HepG2 (cell line): ENCODE results near the gene USP11. TPM values are rescaled to one million over a fixed set of nuclear protein-coding genes. Genes with fewer than 3 reads are reported as not detected.
A peak's percentile ranks its signal among the peaks of the same experiment; 100 is the strongest.

Experiments used
- ARNT2 ChIP-seq: sonication (generic); formaldehyde crosslinking; IDR thresholded peaks from 2 replicates; pipeline ENCODE4 v1.8.0; 2022; ENCODE audit warnings: mild to moderate bottlenecking, low read depth, missing genetic modification reagents, moderate library complexity
- ATF1 ChIP-seq: IDR thresholded peaks from 2 replicates; pipeline ENCODE4 v1.6.1; 2016; ENCODE audit warnings: mild to moderate bottlenecking, control low read depth
- ETV6 ChIP-seq: sonication (generic); formaldehyde crosslinking; conservative IDR thresholded peaks from 2 replicates; pipeline ENCODE4 v1.4.0; 2020; ENCODE audit warnings: missing genetic modification reagents
- KAT8 ChIP-seq: IDR thresholded peaks from 2 replicates; pipeline ENCODE4 v1.6.1; 2016; ENCODE audit warnings: missing genetic modification reagents, missing compliant biosample characterization
- NFYC ChIP-seq: IDR thresholded peaks from 2 replicates; pipeline ENCODE4 v1.6.1; 2016; ENCODE audit warnings: missing genetic modification reagents, missing compliant biosample characterization
- THAP11 ChIP-seq: IDR thresholded peaks from 2 replicates; pipeline ENCODE4 v1.6.1; 2016; ENCODE audit warnings: missing biosample characterization, missing genetic modification reagents
- TOE1 ChIP-seq: sonication (generic); formaldehyde crosslinking; IDR thresholded peaks from 2 replicates; pipeline ENCODE4 v1.4.0; 2020; ENCODE audit warnings: mild to moderate bottlenecking, missing genetic modification reagents
- ZNF138 ChIP-seq: sonication (generic); formaldehyde crosslinking; IDR thresholded peaks from 2 replicates; pipeline ENCODE4 v1.5.0; 2020; ENCODE audit warnings: mild to moderate bottlenecking, low read depth, missing genetic modification reagents
- ZNF317 ChIP-seq: sonication (generic); formaldehyde crosslinking; IDR thresholded peaks from 2 replicates; pipeline ENCODE4 v1.5.0; 2020; ENCODE audit warnings: mild to moderate bottlenecking, missing genetic modification reagents
- ZNF549 ChIP-seq: sonication (generic); formaldehyde crosslinking; IDR thresholded peaks from 2 replicates; pipeline ENCODE4 v1.5.0; 2020; ENCODE audit warnings: missing genetic modification reagents
- ZNF556 ChIP-seq: sonication (generic); formaldehyde crosslinking; IDR thresholded peaks from 2 replicates; pipeline ENCODE4 v1.4.0; 2020; ENCODE audit warnings: mild to moderate bottlenecking, missing genetic modification reagents, borderline replicate concordance
- ZNF605 ChIP-seq: sonication (generic); formaldehyde crosslinking; IDR thresholded peaks from 2 replicates; pipeline ENCODE4 v1.8.0; 2022; ENCODE audit warnings: mild to moderate bottlenecking, missing genetic modification reagents
- ZNF703 ChIP-seq: sonication (generic); formaldehyde crosslinking; IDR thresholded peaks from 2 replicates; pipeline ENCODE4 v1.5.1; 2020; ENCODE audit warnings: missing genetic modification reagents, mild to moderate bottlenecking, moderate library complexity, borderline replicate concordance
- ZNF850 ChIP-seq: sonication (generic); formaldehyde crosslinking; conservative IDR thresholded peaks from 2 replicates; pipeline ENCODE4 v1.9.0; 2021; ENCODE audit warnings: mild to moderate bottlenecking, missing genetic modification reagents
- polyA plus RNA-seq, 8 experiments: library from polyadenylated mRNA; depleted of rRNA in 3 of 8; stranded (reverse) in 7 of 8; unstranded in 1 of 8; fragments of >200 nt; fragmentation: Illumina TruSeq in 4 of 8; extraction: Trizol in 4 of 8; gene quantifications; 2 replicates each; pipeline versions ENCODE4 v1.2.1 to v1.2.3, GENCODE V29; 2011 to 2016; ENCODE audit warnings: low read depth in 4 of 8, missing spikeins in 1 of 8, mixed read lengths in 1 of 8; ENCODE audit not compliant: insufficient read depth in 1 of 8
- total RNA-seq, 5 experiments: library from RNA; depleted of rRNA; stranded (reverse); fragments of >200 nt; fragmentation: Illumina TruSeq; extraction: Trizol; gene quantifications; 2 replicates each; pipeline ENCODE4 v1.2.3, GENCODE V29; 2016; ENCODE audit warnings: low read depth in 1 of 5
- TF ChIP-seq, protein P1 (sequence below): sonication (generic); formaldehyde crosslinking; IDR thresholded peaks from 2 replicates; pipeline ENCODE4 v1.8.0; 2022; ENCODE audit warnings: mild to moderate bottlenecking, missing genetic modification reagents; ENCODE audit not compliant: insufficient replicate concordance
- TF ChIP-seq, protein P2 (sequence below): IDR thresholded peaks from 2 replicates; pipeline ENCODE4 v1.6.1; 2016; ENCODE audit warnings: missing genetic modification reagents, missing compliant biosample characterization
- TF ChIP-seq, protein P3 (sequence below): sonication (generic); formaldehyde crosslinking; IDR thresholded peaks from 2 replicates; pipeline ENCODE4; 2020; ENCODE audit warnings: missing genetic modification reagents, mild to moderate bottlenecking, borderline replicate concordance
- TF ChIP-seq, protein P4 (sequence below): sonication (generic); formaldehyde crosslinking; IDR thresholded peaks from 2 replicates; pipeline ENCODE4 v1.4.0; 2020; ENCODE audit warnings: mild to moderate bottlenecking, missing genetic modification reagents, borderline replicate concordance
- TF ChIP-seq, protein P5 (sequence below): sonication (generic); formaldehyde crosslinking; IDR thresholded peaks from 2 replicates; pipeline ENCODE4 v1.9.0; 2021; ENCODE audit warnings: missing genetic modification reagents, mild to moderate bottlenecking, borderline replicate concordance
- TF ChIP-seq, protein P6 (sequence below): sonication (generic); formaldehyde crosslinking; IDR thresholded peaks from 2 replicates; pipeline ENCODE4 v1.8.0; 2022; ENCODE audit warnings: low read depth, missing genetic modification reagents
- TF ChIP-seq, protein P7 (sequence below): sonication (generic); formaldehyde crosslinking; IDR thresholded peaks from 2 replicates; pipeline ENCODE4 v1.8.0; 2022; ENCODE audit warnings: mild to moderate bottlenecking, missing genetic modification reagents, moderate library complexity

USP11 gene
- total and polyA plus RNA-seq, 2 of the 13 experiments (the other 11 are each of a cell fraction or from before 2014, with no cell fraction given) = 23.8 to 31.7 TPM

DNA sequence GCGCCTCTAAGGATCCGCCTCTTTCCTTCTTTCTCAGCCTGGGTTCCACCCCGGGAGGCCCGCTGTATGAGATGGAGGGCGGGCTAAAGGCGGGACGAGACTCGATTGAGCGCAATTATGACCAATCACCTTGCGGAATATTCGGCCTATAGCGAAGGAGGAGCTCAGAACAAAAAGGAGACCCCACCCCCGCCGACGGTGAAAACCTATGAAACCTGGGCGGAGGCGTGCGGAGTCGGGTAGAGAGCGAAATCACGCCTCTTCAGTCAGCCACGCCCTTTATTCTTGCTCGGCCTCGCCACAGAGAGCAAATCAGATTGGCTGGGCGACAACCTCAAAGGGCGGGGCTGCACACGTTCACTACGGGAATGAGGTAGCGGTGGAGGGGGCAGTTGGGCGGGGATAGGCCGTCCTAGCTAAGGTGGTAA, 14.9 kb upstream of the USP11 start (continued):
- TF ChIP-seq, protein P1, sequence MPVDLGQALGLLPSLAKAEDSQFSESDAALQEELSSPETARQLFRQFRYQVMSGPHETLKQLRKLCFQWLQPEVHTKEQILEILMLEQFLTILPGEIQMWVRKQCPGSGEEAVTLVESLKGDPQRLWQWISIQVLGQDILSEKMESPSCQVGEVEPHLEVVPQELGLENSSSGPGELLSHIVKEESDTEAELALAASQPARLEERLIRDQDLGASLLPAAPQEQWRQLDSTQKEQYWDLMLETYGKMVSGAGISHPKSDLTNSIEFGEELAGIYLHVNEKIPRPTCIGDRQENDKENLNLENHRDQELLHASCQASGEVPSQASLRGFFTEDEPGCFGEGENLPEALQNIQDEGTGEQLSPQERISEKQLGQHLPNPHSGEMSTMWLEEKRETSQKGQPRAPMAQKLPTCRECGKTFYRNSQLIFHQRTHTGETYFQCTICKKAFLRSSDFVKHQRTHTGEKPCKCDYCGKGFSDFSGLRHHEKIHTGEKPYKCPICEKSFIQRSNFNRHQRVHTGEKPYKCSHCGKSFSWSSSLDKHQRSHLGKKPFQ (CRISPR knock-in tag) = no peak
- no peak for TF ChIP-seq ETV6 (CRISPR knock-in tag)
- TF ChIP-seq ZNF317 = no peak
- TF ChIP-seq ZNF605 = no peak
- TF ChIP-seq, protein P2, sequence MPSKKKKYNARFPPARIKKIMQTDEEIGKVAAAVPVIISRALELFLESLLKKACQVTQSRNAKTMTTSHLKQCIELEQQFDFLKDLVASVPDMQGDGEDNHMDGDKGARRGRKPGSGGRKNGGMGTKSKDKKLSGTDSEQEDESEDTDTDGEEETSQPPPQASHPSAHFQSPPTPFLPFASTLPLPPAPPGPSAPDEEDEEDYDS (CRISPR knock-in tag) = peak; percentile 85
- TF ChIP-seq ATF1 = 0 out of 2 replicates have a peak, but pooled peaks have one; percentile 37
- TF ChIP-seq TOE1 (CRISPR knock-in tag) = no peak
- TF ChIP-seq, protein P3, sequence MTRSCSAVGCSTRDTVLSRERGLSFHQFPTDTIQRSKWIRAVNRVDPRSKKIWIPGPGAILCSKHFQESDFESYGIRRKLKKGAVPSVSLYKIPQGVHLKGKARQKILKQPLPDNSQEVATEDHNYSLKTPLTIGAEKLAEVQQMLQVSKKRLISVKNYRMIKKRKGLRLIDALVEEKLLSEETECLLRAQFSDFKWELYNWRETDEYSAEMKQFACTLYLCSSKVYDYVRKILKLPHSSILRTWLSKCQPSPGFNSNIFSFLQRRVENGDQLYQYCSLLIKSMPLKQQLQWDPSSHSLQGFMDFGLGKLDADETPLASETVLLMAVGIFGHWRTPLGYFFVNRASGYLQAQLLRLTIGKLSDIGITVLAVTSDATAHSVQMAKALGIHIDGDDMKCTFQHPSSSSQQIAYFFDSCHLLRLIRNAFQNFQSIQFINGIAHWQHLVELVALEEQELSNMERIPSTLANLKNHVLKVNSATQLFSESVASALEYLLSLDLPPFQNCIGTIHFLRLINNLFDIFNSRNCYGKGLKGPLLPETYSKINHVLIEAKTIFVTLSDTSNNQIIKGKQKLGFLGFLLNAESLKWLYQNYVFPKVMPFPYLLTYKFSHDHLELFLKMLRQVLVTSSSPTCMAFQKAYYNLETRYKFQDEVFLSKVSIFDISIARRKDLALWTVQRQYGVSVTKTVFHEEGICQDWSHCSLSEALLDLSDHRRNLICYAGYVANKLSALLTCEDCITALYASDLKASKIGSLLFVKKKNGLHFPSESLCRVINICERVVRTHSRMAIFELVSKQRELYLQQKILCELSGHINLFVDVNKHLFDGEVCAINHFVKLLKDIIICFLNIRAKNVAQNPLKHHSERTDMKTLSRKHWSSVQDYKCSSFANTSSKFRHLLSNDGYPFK = peak; percentile 33; the same call in 1 of the 2 replicates
- TF ChIP-seq, protein P4, sequence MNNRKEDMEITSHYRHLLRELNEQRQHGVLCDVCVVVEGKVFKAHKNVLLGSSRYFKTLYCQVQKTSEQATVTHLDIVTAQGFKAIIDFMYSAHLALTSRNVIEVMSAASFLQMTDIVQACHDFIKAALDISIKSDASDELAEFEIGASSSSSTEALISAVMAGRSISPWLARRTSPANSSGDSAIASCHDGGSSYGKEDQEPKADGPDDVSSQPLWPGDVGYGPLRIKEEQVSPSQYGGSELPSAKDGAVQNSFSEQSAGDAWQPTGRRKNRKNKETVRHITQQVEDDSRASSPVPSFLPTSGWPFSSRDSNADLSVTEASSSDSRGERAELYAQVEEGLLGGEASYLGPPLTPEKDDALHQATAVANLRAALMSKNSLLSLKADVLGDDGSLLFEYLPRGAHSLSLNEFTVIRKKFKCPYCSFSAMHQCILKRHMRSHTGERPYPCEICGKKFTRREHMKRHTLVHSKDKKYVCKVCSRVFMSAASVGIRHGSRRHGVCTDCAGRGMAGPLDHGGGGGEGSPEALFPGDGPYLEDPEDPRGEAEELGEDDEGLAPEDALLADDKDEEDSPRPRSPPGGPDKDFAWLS = no peak
- TF ChIP-seq ZNF138 (CRISPR knock-in tag) = no peak
- TF ChIP-seq, protein P5, sequence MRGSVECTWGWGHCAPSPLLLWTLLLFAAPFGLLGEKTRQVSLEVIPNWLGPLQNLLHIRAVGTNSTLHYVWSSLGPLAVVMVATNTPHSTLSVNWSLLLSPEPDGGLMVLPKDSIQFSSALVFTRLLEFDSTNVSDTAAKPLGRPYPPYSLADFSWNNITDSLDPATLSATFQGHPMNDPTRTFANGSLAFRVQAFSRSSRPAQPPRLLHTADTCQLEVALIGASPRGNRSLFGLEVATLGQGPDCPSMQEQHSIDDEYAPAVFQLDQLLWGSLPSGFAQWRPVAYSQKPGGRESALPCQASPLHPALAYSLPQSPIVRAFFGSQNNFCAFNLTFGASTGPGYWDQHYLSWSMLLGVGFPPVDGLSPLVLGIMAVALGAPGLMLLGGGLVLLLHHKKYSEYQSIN (CRISPR knock-in tag) = no peak
- no peak for TF ChIP-seq ZNF850 (CRISPR knock-in tag)
- no peak for TF ChIP-seq ZNF556 (CRISPR knock-in tag)
- TF ChIP-seq, protein P6, sequence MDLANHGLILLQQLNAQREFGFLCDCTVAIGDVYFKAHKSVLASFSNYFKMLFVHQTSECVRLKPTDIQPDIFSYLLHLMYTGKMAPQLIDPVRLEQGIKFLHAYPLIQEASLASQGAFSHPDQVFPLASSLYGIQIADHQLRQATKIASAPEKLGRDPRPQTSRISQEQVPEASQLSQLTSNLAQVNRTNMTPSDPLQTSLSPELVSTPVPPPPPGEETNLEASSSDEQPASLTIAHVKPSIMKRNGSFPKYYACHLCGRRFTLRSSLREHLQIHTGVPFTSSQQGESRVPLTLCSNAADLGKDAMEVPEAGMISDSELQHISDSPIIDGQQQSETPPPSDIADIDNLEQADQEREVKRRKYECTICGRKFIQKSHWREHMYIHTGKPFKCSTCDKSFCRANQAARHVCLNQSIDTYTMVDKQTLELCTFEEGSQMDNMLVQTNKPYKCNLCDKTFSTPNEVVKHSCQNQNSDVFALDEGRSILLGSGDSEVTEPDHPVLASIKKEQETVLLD (CRISPR knock-in tag) = no peak
- TF ChIP-seq ARNT2 (CRISPR knock-in tag) = no peak
- no peak for TF ChIP-seq ZNF703 (CRISPR knock-in tag)
- no peak for TF ChIP-seq KAT8
- TF ChIP-seq, protein P7, sequence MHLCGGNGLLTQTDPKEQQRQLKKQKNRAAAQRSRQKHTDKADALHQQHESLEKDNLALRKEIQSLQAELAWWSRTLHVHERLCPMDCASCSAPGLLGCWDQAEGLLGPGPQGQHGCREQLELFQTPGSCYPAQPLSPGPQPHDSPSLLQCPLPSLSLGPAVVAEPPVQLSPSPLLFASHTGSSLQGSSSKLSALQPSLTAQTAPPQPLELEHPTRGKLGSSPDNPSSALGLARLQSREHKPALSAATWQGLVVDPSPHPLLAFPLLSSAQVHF = no peak
- no peak for TF ChIP-seq ZNF549
- TF ChIP-seq THAP11 (CRISPR knock-in tag) = no peak
- TF ChIP-seq NFYC (CRISPR knock-in tag) = peak; percentile 78
